M059J (cell line): Measurements from ENCODE around the gene DLGAP1. TPM values are rescaled to one million over a fixed set of nuclear protein-coding genes. Genes with fewer than 3 reads are reported as not detected.
"Not testable (repeated sequence)": the region's sequence is repeated elsewhere in the genome, so short reads cannot be mapped to it uniquely, and the experiment has no call there.

Experiments
- DNase-seq: peaks from one replicate; pipeline ENCODE4 v3.0.0-alpha.2; 2012; ENCODE audit warnings: low read depth
- total RNA-seq: library from RNA; depleted of rRNA; stranded (reverse); fragments of >200 nt; shearing (Covaris generic); gene quantifications from 2 replicates; pipeline ENCODE4 v1.2.3, GENCODE V29; 2014

DLGAP1 gene
- total RNA-seq, 1 experiment from 2014 or later = not detected

DNA sequence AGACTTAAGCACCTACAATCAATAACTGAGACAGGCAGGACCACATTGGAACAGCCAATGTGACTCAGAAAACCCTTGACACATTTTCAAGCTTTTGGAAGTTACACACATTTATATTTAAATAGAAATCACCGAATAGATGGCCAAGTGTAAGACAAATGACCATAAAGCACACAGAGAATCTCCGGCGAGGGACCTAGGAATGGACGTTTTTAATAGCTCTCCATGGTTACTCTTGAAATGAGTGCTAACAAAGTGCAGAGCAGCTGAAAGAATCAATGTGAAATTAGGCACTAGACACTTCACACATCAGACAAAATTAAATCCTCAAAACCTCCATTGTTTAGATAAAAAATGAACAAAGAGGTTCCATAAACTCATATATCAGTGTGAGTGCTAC lies 376.9 kb downstream of the DLGAP1 start:
- no peak for DNase-seq

DNA sequence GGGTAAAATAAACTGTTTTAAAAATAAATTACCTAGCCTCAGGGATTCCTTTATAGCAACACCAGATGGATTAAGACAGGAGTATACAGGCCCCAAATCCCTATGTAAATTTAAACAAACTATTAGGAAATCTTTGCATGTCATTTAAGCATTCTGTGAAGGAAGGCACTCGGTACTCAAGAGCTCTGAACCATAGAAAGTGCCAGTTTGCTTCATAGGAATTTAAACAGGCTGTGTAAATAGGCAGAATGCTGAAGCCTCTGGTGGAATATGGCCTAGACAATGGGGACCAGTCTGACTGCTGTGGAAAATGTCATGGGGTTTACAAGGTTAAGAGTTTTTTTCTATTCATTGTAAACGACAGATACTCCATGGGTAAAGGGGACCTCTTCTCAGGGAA lies 377.4 kb downstream of the DLGAP1 start:
- no peak for DNase-seq

DNA sequence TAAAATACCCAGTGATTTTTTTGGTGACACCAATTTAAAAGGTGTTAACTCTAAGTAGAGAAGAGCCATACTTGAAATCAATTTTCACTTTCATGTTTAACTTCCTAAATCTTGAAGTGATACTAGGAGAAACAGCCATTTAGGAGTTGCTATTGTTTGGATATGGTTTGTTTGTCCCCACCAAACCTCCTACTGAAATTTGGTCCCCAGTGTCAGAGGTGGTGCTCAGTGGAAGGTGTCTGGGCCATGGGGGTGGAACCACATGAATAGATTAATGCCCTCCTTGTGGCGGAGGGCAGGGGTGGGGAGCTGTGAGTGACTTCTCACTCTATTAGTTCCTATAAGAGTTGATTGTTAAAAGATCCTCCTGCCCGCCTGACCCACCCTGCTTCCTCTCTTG lies 377.9 kb downstream of the DLGAP1 start:
- DNase-seq = no peak

DNA sequence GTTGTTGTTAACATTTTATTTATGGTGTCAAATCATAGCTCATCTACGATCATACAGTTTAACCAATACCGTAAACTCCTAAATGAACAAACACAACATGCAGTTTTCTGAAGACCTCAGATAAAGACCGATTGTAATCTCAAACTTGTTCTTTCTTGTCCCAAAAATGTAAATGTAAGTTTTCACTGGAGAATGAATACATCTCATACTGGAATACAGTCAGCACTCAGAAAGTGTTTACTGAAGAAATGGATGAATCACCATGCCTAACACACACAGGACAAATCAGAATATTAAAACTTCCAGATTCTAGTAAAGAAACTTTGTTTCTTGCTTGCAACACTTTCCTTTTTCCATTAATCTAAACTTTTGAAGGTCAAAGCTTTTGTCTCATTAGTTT lies 380.5 kb downstream of the DLGAP1 start:
- DNase-seq = no peak

DNA sequence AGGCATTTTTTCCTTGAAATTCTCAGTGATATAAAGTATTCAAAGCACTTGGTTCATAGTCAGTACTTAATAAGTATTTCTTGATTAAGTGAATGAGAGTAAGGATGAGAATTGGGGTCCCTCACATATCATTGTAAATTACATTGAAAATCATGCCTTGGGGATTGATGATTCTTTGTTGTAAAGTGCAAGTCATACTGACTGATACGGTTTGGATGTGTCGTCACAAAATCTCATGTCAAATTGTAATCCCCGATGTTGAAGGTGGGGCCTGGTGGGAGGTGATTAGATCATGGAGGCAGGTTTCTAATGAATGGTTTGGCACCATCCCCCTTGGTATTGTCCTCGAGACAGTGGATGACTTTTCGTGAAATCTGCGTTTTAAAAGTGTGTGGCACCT lies 385.9 kb downstream of the DLGAP1 start:
- no peak for DNase-seq

DNA sequence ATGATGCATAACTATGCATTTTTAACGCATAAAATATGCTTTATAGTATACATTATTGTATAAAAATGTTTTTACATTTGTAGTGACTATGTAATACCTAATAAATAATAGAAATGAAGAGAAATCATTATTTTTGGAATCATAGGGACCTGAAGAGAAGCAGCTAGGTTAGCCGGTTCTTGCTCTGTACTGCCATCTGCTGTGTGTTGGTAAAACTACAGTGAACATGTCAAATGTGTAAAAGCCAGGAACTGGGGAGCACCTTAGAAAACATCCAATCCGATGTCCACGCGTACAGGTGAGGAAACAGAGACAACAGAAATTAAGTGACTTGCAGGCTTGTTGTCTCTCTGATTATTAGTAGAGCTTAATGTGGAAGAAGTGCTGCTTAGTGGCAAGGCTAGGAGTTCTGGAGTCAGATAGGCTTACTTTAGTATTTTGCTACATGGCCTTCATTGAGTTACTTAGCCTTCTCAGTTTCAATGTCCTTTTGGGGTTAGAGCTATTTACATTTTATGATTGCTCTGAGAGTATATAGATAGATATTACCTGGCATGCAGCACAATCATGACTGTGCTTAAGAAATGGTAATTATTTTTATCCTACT lies 386.5 kb downstream of the DLGAP1 start:
- DNase-seq = peak; percentile 35

DNA sequence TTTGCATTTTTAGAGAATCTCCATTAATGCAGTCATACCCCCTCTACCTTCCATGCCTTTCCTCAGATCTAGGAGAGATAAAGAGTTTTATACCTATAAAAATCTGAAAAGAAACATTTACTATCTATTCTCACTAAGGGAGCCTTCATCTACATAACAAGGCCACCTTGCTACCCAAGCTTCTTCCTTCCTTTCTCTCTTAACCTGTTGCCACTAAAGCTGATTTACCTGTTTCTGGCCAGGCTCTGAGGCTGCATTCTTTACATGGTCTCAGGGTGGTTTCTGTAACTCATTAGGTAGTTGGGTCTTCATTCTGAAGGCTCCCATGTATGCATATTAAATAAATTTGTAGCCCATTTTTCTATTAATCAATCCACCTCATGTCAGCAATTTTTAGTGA lies 391.6 kb downstream of the DLGAP1 start:
- DNase-seq = no peak

DNA sequence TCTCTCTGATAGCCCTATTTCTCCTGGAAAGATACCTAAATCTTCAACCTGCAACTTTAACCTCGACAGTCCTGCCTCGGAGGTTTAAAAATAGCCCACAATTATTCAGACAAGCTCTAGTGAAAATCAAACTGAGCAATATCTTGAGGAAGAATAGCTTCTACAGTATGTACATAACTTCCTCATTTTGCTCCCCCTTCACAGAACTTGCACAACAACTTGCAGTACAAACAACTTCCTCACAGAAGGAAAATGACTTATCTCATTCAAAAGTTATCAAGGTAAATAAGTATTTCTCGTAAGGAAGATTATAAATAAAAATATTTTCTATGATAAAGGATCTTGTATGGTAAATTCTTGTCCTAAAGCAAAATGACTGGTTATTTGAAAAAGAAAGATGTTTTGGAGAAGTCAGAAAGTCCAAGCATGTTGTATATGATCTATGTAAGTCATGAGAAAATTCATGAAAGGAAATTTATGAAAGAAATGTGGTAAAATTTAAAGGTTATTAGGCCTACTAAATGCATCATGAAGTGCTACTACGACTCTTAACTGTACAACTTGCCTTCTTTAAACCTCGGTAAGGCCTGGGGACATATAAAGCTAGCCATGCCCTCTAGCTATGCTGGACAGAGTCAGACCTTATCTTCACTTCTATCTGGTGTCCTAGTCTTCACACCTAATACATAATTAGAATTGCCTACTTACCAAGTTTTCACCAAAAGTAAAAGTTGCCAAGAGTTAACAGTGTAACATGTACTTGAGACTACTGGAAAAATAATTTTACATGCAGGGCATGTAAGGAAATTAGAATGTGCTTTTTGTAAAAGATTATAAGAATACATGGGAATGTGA lies 394.5 kb downstream of the DLGAP1 start:
- peak; percentile 0 for DNase-seq

DNA sequence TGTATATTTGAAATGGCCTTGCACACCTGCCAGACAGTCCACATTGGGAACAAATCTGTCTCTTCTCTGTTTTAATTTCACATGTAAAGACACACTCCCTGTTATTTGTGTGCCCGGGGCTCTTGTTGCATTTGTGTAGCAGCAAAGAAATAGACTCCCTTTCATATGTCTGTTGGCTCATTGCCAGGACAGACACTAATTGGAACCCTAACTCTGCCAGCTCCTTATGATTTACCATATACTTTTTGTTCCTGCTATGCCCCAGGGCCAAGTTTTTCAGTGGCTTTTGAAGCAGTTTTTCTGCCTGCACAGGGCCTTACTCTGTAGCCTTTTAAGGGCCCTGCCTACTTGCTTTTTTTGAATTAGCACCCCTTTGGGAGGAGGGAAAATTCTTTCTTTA lies 396.9 kb downstream of the DLGAP1 start:
- DNase-seq = no peak

DNA sequence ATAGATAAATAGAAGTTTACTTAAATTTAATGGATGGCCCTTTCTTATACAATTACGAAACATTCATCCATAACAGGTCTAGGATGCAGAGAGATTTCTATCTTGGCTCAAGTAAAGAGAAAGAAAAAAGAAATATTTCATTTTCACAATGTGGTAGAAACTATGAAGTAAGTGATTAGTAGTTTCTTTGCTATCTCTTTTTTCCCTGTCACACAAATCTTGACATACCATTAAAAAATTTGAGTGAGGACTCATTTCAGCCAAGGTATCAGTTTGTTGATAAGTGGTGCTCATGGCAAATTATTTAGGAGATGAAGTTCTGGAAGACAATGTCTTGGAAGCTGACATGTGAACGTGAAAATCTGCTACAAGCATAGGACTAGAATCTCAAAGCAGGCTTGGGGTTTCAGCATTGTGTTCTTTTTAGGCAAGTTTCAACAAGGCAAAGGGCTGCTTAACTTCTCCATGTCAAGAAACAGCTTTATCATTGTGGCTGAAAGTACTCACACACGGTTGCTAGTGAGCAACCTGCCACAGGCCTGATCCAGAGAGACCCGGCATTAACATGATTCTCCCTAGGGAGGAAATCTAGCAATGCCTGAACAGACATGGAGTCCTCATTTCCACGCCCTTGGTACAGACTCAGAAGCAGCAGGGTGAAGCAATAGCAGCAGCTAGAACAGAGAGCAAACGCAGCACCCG lies 414.6 kb downstream of the DLGAP1 start:
- no peak for DNase-seq

DNA sequence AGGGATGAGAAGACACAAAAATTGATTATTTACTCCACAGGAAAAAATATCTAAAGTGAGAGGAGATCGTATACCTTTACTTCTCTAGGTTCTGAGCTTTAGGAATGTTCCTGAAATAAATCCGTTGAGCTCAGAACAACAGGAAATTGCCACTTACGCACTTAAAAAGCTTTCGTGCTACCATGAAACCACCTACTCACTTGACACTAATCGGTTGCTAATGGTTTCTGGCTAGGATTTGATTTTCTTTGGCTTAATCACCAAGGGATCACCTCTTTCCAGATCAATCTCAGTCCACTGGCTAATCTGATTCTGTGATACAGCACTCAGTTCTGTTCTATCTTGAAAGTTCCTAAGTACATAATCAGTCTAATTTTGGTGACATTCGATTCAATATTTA lies 419.6 kb downstream of the DLGAP1 start:
- DNase-seq = no peak

DNA sequence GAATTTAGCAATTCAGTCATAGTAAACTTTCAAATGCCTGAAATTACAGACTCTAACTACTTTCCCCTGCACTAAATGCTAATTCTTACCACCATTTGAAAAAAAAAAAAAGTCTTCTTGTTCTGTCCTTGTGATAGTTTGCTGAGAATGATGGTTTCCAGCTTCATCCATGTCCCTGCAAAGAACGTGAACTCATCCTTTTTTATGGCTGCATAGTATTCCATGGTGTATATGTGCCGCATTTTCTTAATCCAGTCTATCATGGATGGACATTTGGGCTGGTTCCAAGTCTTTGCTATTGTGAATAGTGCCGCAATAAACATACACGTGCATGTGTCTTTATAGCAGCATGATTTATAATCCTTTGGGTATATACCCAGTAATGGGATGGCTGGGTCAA lies 420.3 kb downstream of the DLGAP1 start:
- not testable (repeated sequence) for DNase-seq

DNA sequence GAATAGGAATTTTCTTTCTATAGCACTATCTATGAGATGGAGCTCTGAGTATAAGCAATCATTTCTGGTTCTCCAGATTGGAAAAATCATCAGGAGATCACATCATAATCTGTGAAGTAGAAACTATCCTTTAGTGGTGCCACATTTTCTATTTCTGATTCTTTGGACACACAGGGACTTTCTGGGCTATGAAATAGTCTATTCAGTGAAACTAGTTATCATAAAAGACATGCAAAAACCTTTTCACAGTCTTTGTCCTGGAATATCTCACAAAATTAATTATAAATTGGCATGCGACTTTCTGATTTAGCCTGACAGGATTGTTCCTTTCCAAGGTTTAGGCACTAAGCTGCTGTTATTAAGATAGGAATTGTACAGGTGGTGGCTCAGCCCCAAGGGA lies 428.6 kb downstream of the DLGAP1 start:
- DNase-seq = no peak

DNA sequence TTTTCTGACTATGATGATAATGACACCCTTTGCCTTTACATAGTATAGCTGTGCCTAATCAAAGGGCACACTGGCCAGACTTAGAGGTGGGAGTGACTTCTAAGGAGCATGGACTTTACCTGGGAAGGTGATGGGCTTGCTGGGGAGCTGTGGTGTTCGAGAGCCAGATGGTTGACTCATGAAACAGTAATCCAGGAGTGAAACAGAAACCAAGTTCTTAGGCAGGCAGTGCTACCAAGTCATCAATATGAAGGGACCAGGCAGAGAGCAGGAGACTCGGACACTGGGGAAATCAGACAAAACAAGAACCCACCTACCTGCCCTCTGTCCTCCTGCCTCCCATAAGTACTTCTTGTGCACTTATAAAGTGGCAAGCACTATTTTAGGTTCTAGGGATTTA lies 430.4 kb downstream of the DLGAP1 start:
- DNase-seq = peak; percentile 2

DNA sequence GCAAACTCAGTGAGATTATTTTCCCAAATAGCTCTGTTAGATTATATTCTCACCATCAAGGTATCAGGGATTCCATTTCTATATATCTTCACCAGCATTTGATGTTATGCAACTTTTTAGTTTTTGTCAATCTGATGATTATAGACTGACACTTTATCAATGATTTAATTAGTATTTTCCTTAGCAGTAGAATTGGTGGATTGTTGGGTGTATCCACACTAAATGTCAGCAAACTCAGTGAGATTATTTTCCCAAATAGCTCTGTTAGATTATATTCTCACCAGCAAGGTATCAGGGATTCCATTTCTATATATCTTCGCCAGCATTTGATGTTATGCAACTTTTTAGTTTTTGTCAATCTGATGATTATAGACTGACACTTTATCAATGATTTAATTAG lies 432.4 kb downstream of the DLGAP1 start:
- DNase-seq = not testable (repeated sequence)

DNA sequence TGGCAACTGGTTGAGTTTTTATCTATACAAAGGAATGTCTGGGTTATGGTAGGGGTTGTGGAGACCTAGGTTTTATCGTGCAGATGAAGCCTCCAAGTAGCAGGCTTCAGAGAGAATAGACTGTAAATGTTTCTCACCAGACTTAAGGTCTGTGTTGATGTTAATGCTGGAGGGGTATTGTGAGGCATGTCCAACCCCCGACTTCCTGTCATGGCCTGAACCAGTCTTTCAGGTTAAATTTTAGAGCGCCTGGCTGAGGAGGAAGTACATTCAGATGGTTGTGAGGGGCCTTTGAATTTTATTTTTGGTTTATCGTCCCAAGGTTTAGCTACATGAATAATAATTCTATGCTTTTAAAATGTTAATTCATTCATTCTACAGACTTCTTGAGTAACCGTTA lies 435.1 kb downstream of the DLGAP1 start:
- no peak for DNase-seq

DNA sequence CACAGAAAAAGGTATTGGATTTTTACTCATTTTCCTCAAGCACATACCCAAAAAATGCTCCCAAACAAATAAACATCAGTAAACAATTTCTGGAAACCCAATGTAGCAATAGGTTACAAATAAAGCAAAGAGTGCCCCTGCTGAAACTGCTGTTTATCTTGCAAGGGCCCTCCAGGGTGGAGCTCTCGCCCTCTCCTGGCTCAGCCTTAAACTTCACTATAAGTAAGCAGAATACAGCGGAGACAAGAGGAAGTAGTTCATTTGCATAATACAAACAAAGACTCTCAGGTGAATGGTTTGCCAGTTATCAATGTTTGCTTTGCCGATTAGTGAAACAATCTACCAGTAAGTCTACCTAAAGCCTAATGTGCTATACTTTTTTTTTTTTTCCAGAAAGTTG lies 437.6 kb downstream of the DLGAP1 start:
- DNase-seq = no peak

DNA sequence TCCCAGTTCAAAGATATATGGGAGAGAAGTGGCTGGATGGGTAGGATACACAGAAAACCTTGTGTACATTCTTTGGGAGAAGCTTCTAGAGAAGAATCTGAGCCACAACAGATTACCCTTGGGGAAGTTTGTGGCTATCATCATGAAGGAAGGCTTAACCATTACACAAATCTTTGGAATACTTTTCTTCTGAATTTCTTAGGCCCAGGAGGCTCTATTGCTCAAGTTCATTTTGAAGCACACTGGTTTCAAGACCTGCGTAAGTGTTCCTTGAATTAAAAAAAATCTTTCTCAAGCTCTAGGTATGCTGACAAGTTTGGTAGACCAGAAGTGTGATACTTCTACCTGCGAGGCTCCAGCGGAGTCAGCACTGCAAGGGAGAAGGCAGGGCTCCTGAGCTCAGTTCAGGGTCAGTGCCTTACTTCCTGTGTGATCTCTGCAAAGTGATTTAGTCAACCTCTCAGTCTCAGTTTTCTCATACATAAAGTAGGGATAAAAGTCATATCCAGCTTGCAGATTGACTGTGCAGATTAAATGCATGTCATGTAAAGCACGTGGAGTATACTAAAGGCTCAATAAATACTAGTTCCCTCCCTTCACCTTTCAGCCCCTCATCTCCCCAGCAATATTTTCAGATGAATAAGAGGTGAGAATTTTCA lies 438.6 kb downstream of the DLGAP1 start:
- no peak for DNase-seq

DNA sequence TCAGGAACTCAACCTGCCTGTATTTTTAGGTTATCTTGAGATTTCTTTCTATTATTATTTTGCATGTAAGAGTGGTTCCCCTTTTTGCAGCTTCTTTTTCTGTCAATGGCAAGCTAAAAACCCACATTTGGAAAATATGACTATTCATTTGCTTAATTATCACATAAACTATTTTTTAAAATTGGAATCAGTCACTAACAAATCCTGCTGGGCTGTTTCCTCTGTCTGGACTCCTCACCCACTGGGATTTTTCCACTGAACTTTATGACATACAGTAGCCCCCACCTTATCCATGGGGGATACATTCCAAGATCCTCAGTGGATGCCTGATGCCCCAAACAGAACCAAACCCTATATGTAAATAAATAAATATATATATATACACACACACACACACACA lies 447.3 kb downstream of the DLGAP1 start:
- DNase-seq = no peak

DNA sequence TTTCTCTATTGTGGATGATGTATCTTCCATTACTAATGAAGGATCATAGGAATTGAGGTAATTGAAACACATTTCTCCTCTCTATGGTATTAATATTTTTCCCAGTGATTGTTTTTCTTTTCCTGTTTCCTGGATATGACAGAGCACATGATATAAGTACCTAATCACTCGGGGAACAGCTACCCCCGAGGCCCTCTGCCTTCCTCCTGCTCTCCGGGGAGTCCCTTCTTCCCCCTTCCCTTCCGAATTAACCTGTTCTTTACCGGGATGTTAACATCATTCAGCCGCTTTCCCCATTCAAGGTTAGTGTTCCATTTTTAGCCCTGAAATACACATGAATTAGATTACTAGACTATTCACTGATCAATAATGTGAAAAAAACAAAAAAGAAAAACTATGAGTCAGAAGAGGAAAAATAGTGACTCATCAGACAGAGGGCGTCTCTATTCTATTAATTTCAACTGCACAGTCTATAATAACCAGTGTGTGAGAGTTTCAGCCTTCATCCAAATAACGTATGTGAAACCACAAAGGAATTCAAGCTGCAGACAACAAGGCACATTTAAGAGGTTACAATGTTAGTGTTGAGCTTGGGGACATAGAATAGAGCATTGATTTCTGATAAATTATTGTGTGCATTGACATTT lies 450.8 kb downstream of the DLGAP1 start:
- no peak for DNase-seq

DNA sequence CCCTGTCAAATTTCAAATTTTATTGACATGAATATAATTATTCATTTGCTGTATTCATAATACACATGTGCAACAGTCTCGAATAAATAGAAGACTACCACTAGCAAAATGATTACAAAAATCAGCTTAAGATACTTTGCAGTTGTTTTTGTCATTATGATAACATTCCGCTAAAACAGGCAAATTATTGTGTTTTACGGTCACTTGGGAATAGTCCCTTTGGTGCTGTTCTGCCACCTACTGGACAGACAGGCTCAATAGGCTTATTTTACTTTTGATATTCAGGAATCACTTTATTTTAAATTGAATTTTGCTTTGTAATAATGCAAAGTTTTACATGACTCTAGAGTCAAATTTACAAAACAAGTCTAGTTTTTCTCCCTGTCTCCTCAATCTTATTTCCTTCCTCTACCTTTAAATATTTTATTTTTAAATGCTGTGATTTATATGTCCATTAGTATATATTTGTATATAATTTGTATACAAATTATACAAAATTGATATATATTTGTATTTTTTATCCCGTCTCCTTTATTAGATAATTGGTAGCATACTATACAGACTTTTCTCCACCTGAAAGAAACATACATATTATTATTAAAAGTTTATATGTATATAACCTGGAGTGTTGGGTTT lies 456.3 kb downstream of the DLGAP1 start:
- peak; percentile 42 for DNase-seq
